HEK293 (cell line): Measurements from ENCODE around the gene ZNF782.

Source experiments
- CTCF ChIP-seq: fragments of 450-650 bp; formaldehyde crosslinking; IDR thresholded peaks from 2 replicates; pipeline ENCODE4 v1.5.1; 2016; ENCODE audit warnings: missing biosample characterization, missing genetic modification characterization
- GLI2 ChIP-seq: fragments of 450-650 bp; formaldehyde crosslinking; IDR thresholded peaks from 2 replicates; pipeline ENCODE4; 2017; ENCODE audit warnings: missing biosample characterization, missing genetic modification characterization, low read depth, borderline replicate concordance
- KLF16 ChIP-seq: fragments of 450-650 bp; formaldehyde crosslinking; IDR thresholded peaks from 2 replicates; pipeline ENCODE4 v1.5.1; 2017; ENCODE audit warnings: missing biosample characterization, missing genetic modification characterization
- PATZ1 ChIP-seq: fragments of 450-650 bp; formaldehyde crosslinking; IDR thresholded peaks from 2 replicates; pipeline ENCODE4 v1.5.1; 2016; ENCODE audit warnings: missing biosample characterization, missing genetic modification characterization
- REST ChIP-seq: fragments of 450-650 bp; formaldehyde crosslinking; IDR thresholded peaks from 2 replicates; pipeline ENCODE4 v1.5.1; 2016; ENCODE audit warnings: missing biosample characterization, missing genetic modification characterization
- SETDB1 ChIP-seq: IDR thresholded peaks from one replicate; pipeline ENCODE4 v1.6.1; 2017; ENCODE audit warnings: mild to moderate bottlenecking, low read length, moderate library complexity, mixed read lengths; ENCODE audit not compliant: insufficient read length
- ZNF146 ChIP-seq: fragments of 450-650 bp; formaldehyde crosslinking; IDR thresholded peaks from 2 replicates; pipeline ENCODE4 v1.5.1; 2016; ENCODE audit warnings: missing biosample characterization, missing genetic modification characterization
- ZNF239 ChIP-seq: fragments of 450-650 bp; formaldehyde crosslinking; IDR thresholded peaks from 2 replicates; pipeline ENCODE4 v1.5.1; 2016; ENCODE audit warnings: missing biosample characterization, missing genetic modification characterization
- ZNF48 ChIP-seq: fragments of 450-650 bp; formaldehyde crosslinking; IDR thresholded peaks from 2 replicates; pipeline ENCODE4 v1.5.1; 2016; ENCODE audit warnings: missing biosample characterization, missing genetic modification characterization
- ZNF510 ChIP-seq: fragments of 450-650 bp; formaldehyde crosslinking; IDR thresholded peaks from 2 replicates; pipeline ENCODE4 v1.5.1; 2018; ENCODE audit warnings: mild to moderate bottlenecking, missing genetic modification characterization, missing biosample characterization; ENCODE audit not compliant: insufficient replicate concordance
- ZNF639 ChIP-seq: fragments of 450-650 bp; formaldehyde crosslinking; IDR thresholded peaks from 2 replicates; pipeline ENCODE4 v1.5.1; 2016; ENCODE audit warnings: missing biosample characterization, missing genetic modification characterization
- ZNF670 ChIP-seq: fragments of 450-650 bp; formaldehyde crosslinking; IDR thresholded peaks from 2 replicates; pipeline ENCODE4 v1.5.1; 2016; ENCODE audit warnings: missing biosample characterization, missing genetic modification characterization, low read depth
- ZNF830 ChIP-seq: fragments of 450-650 bp; IDR thresholded peaks from 2 replicates; pipeline ENCODE4 v1.5.0; 2018; ENCODE audit warnings: missing biosample characterization, missing genetic modification characterization, low read depth, mild to moderate bottlenecking, moderate library complexity
- TF ChIP-seq, protein P1 (sequence below): IDR thresholded peaks from 2 replicates; pipeline ENCODE4 v1.6.1; 2011; ENCODE audit warnings: mild to moderate bottlenecking, low read depth, low read length, borderline replicate concordance

- TF ChIP-seq ZNF48 (tag by site-specific recombination), result no peak
- no peak for TF ChIP-seq ZNF146 (tag by site-specific recombination)
- TF ChIP-seq, protein P1, sequence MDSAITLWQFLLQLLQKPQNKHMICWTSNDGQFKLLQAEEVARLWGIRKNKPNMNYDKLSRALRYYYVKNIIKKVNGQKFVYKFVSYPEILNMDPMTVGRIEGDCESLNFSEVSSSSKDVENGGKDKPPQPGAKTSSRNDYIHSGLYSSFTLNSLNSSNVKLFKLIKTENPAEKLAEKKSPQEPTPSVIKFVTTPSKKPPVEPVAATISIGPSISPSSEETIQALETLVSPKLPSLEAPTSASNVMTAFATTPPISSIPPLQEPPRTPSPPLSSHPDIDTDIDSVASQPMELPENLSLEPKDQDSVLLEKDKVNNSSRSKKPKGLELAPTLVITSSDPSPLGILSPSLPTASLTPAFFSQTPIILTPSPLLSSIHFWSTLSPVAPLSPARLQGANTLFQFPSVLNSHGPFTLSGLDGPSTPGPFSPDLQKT, result no peak
- no peak for TF ChIP-seq ZNF670 (tag by site-specific recombination)
- no peak for TF ChIP-seq REST (tag by site-specific recombination)
- no peak for TF ChIP-seq CTCF (tag by site-specific recombination)
- no peak for TF ChIP-seq PATZ1 (tag by site-specific recombination)
- TF ChIP-seq ZNF510 (tag by site-specific recombination), result no peak
- TF ChIP-seq ZNF239 (tag by site-specific recombination), result no peak
- TF ChIP-seq ZNF639 (tag by site-specific recombination), result no peak
- TF ChIP-seq GLI2 (tag by site-specific recombination), result no peak
- no peak for TF ChIP-seq SETDB1
- no peak for TF ChIP-seq ZNF830 (tag by site-specific recombination)
- no peak for TF ChIP-seq KLF16
Observed at GRCh38 chr9:96883922-96884321, 29.6 kb upstream of the ZNF782 start.
